Heart right ventricle (tissue), 16 donors: ENCODE results near the gene LHX2. TPM values are rescaled to one million over a fixed set of nuclear protein-coding genes. Genes with fewer than 3 reads are reported as not detected.

ENCODE experiments used
- ATAC-seq, 8 donors: fragments of 200-7000 bp; cut with Tn5 transposase; one replicate each; pipeline ENCODE4 v1.9.1; 2020; ENCODE audit warnings: mild to moderate bottlenecking in 8 of 8, moderate library complexity in 8 of 8, moderate number of reproducible peaks in 1 of 8
- DNase-seq, 2 donors: peaks; one replicate each; pipeline ENCODE4 v3.0.0-alpha.2; 2020
- H3K27ac ChIP-seq, 10 donors: fragments of 200-600 bp; sonication (generic) in 2 of 10; one replicate each; pipeline versions ENCODE4 v1.5.0 to v1.8.0; 2020 to 2022; ENCODE audit warnings: mild to moderate bottlenecking in 3 of 10
- H3K27me3 ChIP-seq, 7 donors: fragments of 200-600 bp; one replicate each; pipeline ENCODE4 v1.8.0; 2021 to 2022; ENCODE audit warnings: mild to moderate bottlenecking in 2 of 7
- H3K36me3 ChIP-seq, 9 donors: fragments of 200-600 bp; sonication (generic) in 1 of 9; one replicate each; pipeline versions ENCODE4 v1.5.0 to v1.8.0; 2020 to 2022; ENCODE audit warnings: mild to moderate bottlenecking in 2 of 9
- H3K4me1 ChIP-seq, 9 donors: fragments of 200-600 bp; sonication (generic) in 1 of 9; one replicate each; pipeline versions ENCODE4 v1.5.0 to v1.8.0; 2020 to 2022; ENCODE audit warnings: mild to moderate bottlenecking in 4 of 9
- H3K4me3 ChIP-seq, 10 donors: fragments of 200-600 bp; sonication (generic) in 2 of 10; one replicate each; pipeline versions ENCODE4 v1.5.0 to v1.8.0; 2020 to 2022; ENCODE audit warnings: mild to moderate bottlenecking in 7 of 10, moderate library complexity in 2 of 10
- H3K9me3 ChIP-seq, 11 donors: fragments of 200-600 bp in 10 of 11; sonication (generic) in 2 of 11; one replicate each; pipeline versions ENCODE4 v1.5.0 to v1.8.0; 2013 to 2022; ENCODE audit warnings: mild to moderate bottlenecking in 2 of 11, control low read depth in 1 of 11, moderate library complexity in 1 of 11
- WGBS, 2 donors: extraction: QIAGEN DNeasy Blood & Tissue Kit; methylation state at CpG; one replicate each; pipeline ENCODE4 v1.1.7; 2013; ENCODE audit warnings: inconsistent platforms in 1 of 2; 5-methylcytosine and 5-hydroxymethylcytosine counted together
- intact Hi-C, 10 donors: fragments of 100-400 bp; cut with DNase I; formaldehyde crosslinking; loops; one replicate each; pipeline versions ENCODE4 v1.11.1 to v1.14.2; 2022
- polyA plus RNA-seq, 2 donors: library from polyadenylated mRNA; stranded (reverse); fragments of 200-250 nt; gene quantifications; one replicate each; pipeline ENCODE4 v1.2.3, GENCODE V29; 2013
- total RNA-seq, 10 donors: library from RNA; stranded (reverse); fragmentation: NEBNext Ultra II Directional in 3 of 10; extraction: Animal tissue kit (Norgen Biotek cat#: 25700) in 3 of 10; gene quantifications; one replicate each; pipeline versions ENCODE4 v1.2.1 to v1.2.4, GENCODE V29; 2021 to 2023
- TF ChIP-seq, protein P1 (sequence below), 9 donors: fragments of 200-600 bp; sonication (generic) in 2 of 9; IDR thresholded peaks; one replicate each; pipeline versions ENCODE4 v1.5.0 to v1.8.0; 2021 to 2022; ENCODE audit warnings: antibody characterized with exemption in 9 of 9, mild to moderate bottlenecking in 5 of 9, moderate library complexity in 1 of 9
- donor health status: Arrhythmogenic right ventricular cardiomyopathy.
- donor health status: ischemic (EF 13 %, LVEDD 7.1; RV severe dilation, severe dysfunction).
- donor health status: healthy with polysubstance abuse.
- donor health status: DM: no; HTN: yes; CAD: no.
- donor health status: DM: no; HTN: no; CAD: no.
- donor health status: ischemic (EF 25% LVEDD 6.9; RV normal size, moderate dysfunction).
- donor health status: ischemic (EF 25% LVEDD 5.7; RV mildly dilated, moderate dysfunction).
- donor health status: healthy.
- donor health status: DM: yes; HTN: yes; CAD: no.
- donor health status: Ischemic cardiomyopathy.
- donor health status: ischemic (EF 35%, LVEDD 5.7; RV mildly dilated, moderate dysfunction).
- donor health status: nonischemic (EF 11% LVEDD 7.7; RV severe dilation, severe dysfunction).
- donor health status: DM: yes; HTN: yes; CAD: no.
- donor health status: PGD.
- donor health status: ischemic (EF 29% LVEDD 5.4; RV normal size, mild dysfunction).
- donor health status: nonischemic (EF 23%, LVEDD 6.1; RV moderate dilation, normal function).

The LHX2 gene
- total and polyA plus RNA-seq, 12 donors = 0.19 to 0.42 (median 0.37) TPM; not detected in 7

DNA sequence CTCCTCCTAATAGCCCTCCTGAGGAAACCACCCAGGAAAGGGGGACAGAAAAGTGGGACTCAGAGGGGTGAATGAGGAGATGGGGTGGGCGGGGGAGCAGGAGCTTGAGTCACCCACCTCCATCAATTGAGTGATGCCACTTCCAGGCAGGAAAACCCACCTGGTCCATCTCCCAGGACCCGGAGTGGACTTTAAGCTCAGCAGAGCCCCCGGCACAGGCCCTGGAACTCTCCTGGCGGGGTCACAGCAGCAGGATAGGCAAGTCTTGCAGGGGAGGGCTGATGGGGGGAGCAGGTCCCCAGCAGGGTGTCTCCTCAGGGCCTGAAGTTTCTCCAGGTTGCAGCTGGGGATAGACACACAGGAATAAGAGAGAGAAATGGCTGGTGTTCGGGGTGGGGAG is 40.8 kb downstream of the LHX2 start:
- WGBS, 2 donors = 81 to 94% methylated on average over 5 of the region's 5 CpGs
- DNase-seq = no peak
- H3K9me3 ChIP-seq = peaks cover 0 to 11% (median 0%) of the 10 kb centered on the region in 11 donors
- TF ChIP-seq, protein P1, sequence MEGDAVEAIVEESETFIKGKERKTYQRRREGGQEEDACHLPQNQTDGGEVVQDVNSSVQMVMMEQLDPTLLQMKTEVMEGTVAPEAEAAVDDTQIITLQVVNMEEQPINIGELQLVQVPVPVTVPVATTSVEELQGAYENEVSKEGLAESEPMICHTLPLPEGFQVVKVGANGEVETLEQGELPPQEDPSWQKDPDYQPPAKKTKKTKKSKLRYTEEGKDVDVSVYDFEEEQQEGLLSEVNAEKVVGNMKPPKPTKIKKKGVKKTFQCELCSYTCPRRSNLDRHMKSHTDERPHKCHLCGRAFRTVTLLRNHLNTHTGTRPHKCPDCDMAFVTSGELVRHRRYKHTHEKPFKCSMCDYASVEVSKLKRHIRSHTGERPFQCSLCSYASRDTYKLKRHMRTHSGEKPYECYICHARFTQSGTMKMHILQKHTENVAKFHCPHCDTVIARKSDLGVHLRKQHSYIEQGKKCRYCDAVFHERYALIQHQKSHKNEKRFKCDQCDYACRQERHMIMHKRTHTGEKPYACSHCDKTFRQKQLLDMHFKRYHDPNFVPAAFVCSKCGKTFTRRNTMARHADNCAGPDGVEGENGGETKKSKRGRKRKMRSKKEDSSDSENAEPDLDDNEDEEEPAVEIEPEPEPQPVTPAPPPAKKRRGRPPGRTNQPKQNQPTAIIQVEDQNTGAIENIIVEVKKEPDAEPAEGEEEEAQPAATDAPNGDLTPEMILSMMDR (IDR thresholded peaks at IDR 0.05) = no peak
- no peaks in the 10 kb centered on the region for H3K4me1 ChIP-seq
- no peak for ATAC-seq
- H3K36me3 ChIP-seq = no peaks in the 10 kb centered on the region
- no peak overlapping the region for H3K4me3 ChIP-seq
- H3K27me3 ChIP-seq = peaks cover 0 to 60% (median 9%) of the 10 kb centered on the region in 7 donors
- H3K27ac ChIP-seq = no peak overlapping the region
- intact Hi-C loops = no loop called here

DNA sequence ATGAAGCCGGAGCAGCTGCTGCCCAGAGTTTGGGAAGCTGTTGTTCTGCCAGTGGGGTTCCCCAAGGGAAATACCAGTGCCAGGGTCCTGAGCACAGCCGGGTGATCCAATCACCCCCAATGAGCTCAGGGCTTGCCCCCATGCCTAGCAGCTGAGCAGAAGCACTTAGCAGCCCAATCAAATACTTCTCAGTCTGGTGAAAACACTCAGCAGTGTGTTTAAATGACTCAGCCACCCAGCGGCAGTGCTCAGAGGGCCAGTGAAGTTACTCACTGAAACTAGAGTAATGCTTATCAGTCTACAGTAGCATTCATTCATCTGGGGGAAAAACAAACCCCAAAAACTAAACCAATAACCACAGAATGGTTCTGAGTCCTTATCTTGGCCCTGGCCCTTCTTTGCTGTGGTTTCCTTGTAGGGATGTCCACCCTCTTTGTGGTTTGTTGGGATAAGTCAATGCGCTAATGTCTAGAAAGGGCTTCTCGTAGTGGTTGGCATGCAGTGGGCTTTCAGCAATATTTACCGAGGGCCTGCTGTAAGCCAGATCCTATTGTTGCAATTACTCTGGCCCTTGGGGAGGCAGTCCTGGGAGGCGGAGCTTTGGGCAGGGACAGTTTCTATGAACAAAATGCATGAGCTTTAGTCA is 43.1 kb downstream of the LHX2 start:
- no peak overlapping the region for H3K27ac ChIP-seq
- no peak overlapping the region for H3K4me3 ChIP-seq
- ATAC-seq (peak in 1 of 8 donors; percentile 19), DNase-seq (no peak)
- no peaks in the 10 kb centered on the region for H3K4me1 ChIP-seq
- peaks cover 0 to 57% (median 9%) of the 10 kb centered on the region in 7 donors for H3K27me3 ChIP-seq
- TF ChIP-seq, protein P1 (IDR thresholded peaks at IDR 0.05) = no peak
- intact Hi-C loops = no loop called here
- H3K36me3 ChIP-seq = no peaks in the 10 kb centered on the region
- H3K9me3 ChIP-seq = peaks cover 0 to 11% (median 0%) of the 10 kb centered on the region in 11 donors
- 68 to 74% methylated on average over 7 of the region's 7 CpGs for WGBS, 2 donors

DNA sequence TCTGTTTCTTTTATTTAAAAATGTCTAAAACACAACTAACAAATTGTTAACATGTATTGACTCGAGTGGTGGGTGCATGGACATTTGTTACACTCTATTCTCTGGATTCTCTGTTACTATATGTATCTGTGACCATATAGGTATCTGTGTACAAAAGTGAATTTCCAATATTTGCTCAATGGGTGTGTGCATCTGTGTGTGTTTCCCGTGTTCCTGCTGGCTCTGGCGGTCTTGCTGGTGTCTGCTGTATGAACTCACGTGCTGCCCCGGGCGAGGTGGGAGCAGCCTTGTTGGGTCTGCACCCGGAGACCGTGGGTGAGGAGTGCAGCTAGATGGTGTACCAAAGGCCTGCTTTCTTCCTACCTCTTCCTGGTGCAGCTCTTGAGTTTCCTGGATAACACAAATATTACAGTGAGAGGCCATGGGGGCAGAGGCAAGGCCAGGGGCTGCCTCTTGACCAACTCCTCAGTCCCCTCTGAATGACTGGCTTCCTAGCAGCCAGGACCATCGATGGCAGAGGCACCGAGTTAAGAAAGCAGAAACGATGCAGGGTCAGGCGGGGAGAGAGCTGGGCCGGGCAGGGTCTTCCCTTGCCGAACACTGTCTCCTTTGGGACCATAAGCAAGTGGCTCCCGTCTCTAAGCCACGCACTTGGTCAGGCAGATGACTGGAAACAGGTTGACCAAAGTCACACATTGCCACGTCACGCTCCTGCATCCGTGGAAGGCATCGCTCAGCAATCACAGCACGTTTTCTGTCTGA is 49.5 kb downstream of the LHX2 start:
- intact Hi-C loops = no loop called here
- no peaks in the 10 kb centered on the region for H3K36me3 ChIP-seq
- no peak overlapping the region for H3K27ac ChIP-seq
- no peak for DNase-seq
- no peak for ATAC-seq
- H3K4me1 ChIP-seq = no peaks in the 10 kb centered on the region
- TF ChIP-seq, protein P1 (IDR thresholded peaks at IDR 0.05) = no peak
- no peak overlapping the region for H3K4me3 ChIP-seq
- WGBS, 2 donors = 77 to 79% methylated on average over 21 of the region's 21 CpGs
- no peaks in the 10 kb centered on the region for H3K9me3 ChIP-seq
- peaks cover 0 to 35% (median 13%) of the 10 kb centered on the region in 7 donors for H3K27me3 ChIP-seq

DNA sequence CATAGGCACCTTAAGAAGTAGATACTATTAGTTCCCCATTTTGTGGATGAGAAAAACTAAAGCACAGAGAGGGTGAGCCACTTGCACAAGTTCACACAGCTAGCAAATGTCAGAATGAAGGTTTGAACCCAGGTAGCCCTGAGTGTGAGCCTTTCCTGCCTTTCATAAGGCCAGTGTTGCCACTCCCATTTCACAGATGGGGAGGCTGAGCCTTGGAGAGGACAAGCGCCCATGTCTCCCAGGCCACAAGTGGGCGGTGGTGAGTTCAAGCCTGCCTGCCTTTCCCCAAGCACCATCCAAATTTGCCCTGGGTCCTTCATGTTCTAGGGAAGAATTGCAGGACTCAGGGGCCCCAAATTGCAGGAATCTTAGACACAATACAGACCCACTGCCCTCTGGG is 50.6 kb downstream of the LHX2 start:
- WGBS, 2 donors = 94 to 97% methylated on average over 2 of the region's 2 CpGs
- TF ChIP-seq, protein P1 (IDR thresholded peaks at IDR 0.05) = no peak
- H3K27ac ChIP-seq = no peak overlapping the region
- no peak for DNase-seq
- ATAC-seq = no peak
- H3K4me3 ChIP-seq = no peak overlapping the region
- peaks cover 0 to 24% (median 9%) of the 10 kb centered on the region in 7 donors for H3K27me3 ChIP-seq
- intact Hi-C loops = no loop called here
- H3K4me1 ChIP-seq = no peaks in the 10 kb centered on the region
- H3K36me3 ChIP-seq = no peaks in the 10 kb centered on the region
- no peaks in the 10 kb centered on the region for H3K9me3 ChIP-seq
